Measurements from ENCODE around the gene SERTAD1.
"Not testable (repeated sequence)": the region's sequence is repeated elsewhere in the genome, so short reads cannot be mapped to it uniquely, and the experiment has no call there.

SERTAD1 gene

GRCh38 chr19:40460185-40460584, 34.4 kb upstream of the SERTAD1 start:
- no peak overlapping the region for H3K4me3 ChIP-seq (replicated peaks; ENCODE audit: low read depth, low read length)
- no peak for TF ChIP-seq CTCF (IDR thresholded peaks at IDR 0.05; ENCODE audit: low read depth, low read length, missing control alignments)
- no peak for DNase-seq (ENCODE audit: extremely low read depth, low read depth)

GRCh38 chr19:40458597-40458974, 32.8 kb upstream of the SERTAD1 start:
- no peak for DNase-seq (ENCODE audit: extremely low read depth, low read depth)
- no peak overlapping the region for H3K4me3 ChIP-seq (replicated peaks; ENCODE audit: low read depth, low read length)
- no peak for TF ChIP-seq CTCF (IDR thresholded peaks at IDR 0.05; ENCODE audit: low read depth, low read length, missing control alignments)

GRCh38 chr19:40457953-40458596, 32.3 kb upstream of the SERTAD1 start:
- no peak overlapping the region for H3K4me3 ChIP-seq (replicated peaks; ENCODE audit: low read depth, low read length)
- TF ChIP-seq CTCF (IDR thresholded peaks at IDR 0.05; ENCODE audit: low read depth, low read length, missing control alignments), result no peak
- DNase-seq (ENCODE audit: extremely low read depth, low read depth), result no peak

GRCh38 chr19:40457048-40457447, 31.3 kb upstream of the SERTAD1 start:
- no peak for TF ChIP-seq CTCF (IDR thresholded peaks at IDR 0.05; ENCODE audit: low read depth, low read length, missing control alignments)
- H3K4me3 ChIP-seq (replicated peaks; ENCODE audit: low read depth, low read length), result no peak overlapping the region
- no peak for DNase-seq (ENCODE audit: extremely low read depth, low read depth)

GRCh38 chr19:40453943-40454342, 28.2 kb upstream of the SERTAD1 start:
- H3K4me3 ChIP-seq (replicated peaks; ENCODE audit: low read depth, low read length); DNase-seq (ENCODE audit: extremely low read depth, low read depth): not testable (repeated sequence)

GRCh38 chr19:40453151-40453735, 27.5 kb upstream of the SERTAD1 start:
- no peak overlapping the region for H3K4me3 ChIP-seq (replicated peaks; ENCODE audit: low read depth, low read length)
- no peak for DNase-seq (ENCODE audit: extremely low read depth, low read depth)
- TF ChIP-seq CTCF (IDR thresholded peaks at IDR 0.05; ENCODE audit: low read depth, low read length, missing control alignments), result no peak

- H3K4me3 ChIP-seq (replicated peaks; ENCODE audit: low read depth, low read length), result no peak overlapping the region
- DNase-seq (ENCODE audit: extremely low read depth, low read depth), result no peak
- no peak for TF ChIP-seq CTCF (IDR thresholded peaks at IDR 0.05; ENCODE audit: low read depth, low read length, missing control alignments)
Observed at GRCh38 chr19:40452016-40452415, 26.2 kb upstream of the SERTAD1 start.
